ENCODE measurements around the gene PLEKHO1.
A peak's percentile ranks its signal among the peaks of the same experiment; 100 is the strongest.
"Not testable (repeated sequence)": the region's sequence is repeated elsewhere in the genome, so short reads cannot be mapped to it uniquely, and the experiment has no call there.

PLEKHO1 gene

GRCh38 chr1:150176593-150176992 lies 26.9 kb downstream of the PLEKHO1 start:
- DNase-seq: no peak

DNA sequence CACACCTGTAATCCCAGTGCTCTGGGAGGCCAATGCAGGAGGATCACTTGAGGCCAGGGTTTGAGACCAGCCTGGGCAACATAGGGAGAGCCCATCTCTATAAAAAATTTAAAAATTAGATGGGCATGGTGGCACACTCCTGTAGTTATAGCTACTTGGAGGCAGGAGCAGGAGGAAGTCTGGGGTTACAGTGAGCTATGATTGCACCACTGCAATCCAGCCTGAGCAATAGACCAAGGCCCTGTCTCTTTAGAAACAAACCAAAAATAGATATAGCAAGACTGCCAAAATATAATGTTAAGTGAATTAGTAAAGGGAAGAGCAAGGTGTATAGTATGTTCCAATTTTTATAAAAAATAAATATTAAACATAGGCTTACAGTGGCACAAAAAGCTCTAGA lies 28.8 kb downstream of the PLEKHO1 start:
- no peak for DNase-seq

- DNase-seq: no peak
Measured at GRCh38 chr1:150179867-150180266, 30.2 kb downstream of the PLEKHO1 start.

DNA sequence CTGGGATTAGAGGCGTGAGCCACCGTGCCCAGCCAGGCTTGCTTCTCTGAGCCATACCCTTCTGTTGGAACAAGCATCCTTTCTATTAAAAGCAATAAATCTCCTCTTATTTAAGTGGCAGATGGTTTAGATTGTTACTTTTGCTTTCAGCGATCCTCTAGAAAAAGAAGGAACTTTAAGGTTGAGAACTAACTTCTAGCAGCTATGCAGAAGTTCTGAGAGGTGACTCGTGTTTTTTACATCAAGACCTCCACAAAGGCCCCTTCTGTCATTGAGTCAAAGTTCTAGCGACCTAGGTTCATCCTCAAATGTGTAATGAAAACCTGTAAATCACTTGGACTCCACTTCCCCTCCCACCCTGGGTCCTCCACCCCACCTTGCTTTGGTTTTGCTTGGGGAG lies 30.8 kb downstream of the PLEKHO1 start:
- DNase-seq: peak; percentile 11

DNA sequence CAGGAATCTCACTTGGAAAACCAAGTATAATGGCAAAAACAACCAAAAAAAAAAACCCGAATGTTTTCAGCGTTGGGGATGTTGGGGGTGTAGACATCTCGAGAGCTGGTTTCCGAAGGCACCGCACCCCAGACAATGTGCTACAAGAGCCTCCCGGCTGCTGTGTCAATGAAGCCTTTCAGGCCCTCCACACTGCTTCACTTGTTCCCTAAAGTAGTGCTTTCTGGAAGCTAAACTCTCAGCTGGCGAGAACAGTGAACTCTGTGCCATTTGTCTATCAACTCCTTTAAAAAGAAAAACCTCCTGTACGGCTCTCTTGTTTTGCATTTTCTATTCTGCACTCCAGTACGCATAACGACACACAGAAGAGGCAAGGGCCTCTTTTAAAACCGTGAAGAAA lies 32.5 kb downstream of the PLEKHO1 start:
- no peak for DNase-seq

DNA sequence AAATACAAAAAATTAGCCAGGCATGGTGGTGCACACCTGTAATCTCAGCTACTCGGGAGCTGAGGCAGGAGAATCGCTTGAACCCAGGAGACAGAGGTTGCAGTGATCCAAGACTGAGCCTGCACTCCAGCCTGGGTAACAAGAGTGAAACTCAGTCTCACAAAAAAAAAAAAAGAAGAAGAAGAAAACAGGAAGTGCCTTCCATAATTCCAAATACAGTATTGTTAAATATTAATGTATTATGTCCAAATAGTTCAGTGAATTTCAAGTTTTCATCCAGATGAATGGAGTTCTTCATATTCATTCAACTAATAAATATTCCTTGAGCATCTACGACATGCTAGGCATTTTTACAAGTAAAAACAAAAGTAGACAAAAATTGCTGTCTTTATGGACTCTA lies 33.3 kb downstream of the PLEKHO1 start:
- DNase-seq: no peak

DNA sequence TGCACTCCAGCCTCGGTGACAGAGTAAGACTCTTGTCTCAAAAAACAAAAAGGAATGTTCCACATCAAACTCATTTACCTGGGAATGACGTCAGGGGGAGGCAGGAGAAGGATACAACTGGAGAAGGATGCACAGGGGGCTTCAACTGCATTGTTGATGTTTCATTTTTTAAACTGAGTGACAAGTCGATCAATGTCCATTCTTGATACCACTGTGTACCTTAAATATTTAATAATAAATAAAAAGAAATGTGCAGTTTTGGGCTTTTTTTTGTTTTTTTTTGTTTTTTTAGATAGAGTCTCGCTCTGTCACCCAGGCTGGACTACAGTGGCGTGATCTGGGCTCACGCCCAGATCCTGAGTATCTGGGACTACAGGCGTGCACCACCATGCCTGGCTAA lies 35.8 kb downstream of the PLEKHO1 start:
- no peak for DNase-seq

DNA sequence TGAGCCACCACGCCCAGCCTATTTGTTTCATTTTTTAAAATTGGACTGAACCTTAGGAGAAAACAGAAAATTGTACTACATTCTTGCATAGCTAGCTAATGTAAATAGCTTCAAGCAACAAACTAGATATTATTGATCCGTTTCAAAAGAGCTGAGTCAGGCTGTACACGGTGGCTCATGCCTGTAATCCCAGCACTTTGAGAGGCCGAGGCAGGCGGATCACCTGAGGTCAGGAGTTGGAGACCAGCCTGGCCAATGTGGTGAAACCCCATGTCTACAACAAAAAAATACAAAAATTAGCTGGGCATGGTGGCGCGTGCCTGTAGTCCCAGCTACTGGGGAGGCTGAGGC lies 36.7 kb downstream of the PLEKHO1 start:
- not testable (repeated sequence) for DNase-seq

GRCh38 chr1:150186789-150187559 lies 37.3 kb downstream of the PLEKHO1 start:
- DNase-seq: peak; percentile 46

- no peak for DNase-seq
Measured at GRCh38 chr1:150187560-150187931, 37.8 kb downstream of the PLEKHO1 start.

DNA sequence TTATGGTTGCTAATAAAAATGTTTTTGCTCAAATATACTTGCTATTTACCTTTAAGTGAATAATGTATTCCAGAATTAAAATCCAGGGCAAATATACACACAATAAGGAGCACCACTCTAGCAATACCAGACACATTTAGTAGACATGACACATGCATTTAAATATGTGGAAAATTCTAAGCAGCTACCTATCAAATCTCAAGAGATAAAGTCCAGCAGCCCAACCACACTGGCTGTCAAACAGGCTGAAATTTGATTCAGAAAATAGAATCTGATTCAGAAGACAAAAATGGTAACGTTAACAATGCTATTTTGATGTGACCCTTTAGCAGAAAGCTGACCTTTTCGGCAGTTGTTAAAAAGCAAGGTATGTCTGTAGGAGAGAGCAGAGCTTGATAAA lies 42.3 kb downstream of the PLEKHO1 start:
- DNase-seq: no peak

DNA sequence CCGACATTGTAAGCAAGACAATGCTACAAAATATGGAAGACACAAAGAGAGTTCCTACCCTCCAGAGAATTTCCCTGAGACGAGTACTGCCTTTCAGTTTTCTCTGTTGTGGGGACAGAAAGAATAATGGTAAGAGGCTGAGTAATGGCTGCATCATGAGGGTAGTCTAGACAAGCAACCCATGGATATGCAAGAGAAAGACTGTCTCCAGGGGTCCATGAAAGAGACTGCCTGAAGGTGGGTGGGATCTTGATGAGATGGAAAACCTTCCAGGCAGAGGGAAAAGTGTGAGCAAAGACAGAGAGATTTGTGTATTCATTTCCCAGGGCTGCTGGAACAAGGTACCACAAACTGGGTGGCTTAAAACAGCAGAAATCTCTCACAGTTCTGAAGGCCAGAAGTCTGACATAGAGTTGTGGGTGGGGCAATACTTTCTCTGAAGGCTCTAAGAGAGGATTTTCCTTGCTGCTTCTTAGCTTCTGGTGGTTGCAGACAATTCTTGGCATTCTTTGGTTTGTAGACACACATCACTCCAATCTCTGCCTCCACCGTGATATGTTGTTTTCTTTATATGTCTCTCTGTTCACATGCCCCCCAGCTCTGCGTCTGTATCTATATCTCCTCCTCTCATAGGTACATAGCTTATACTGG lies 44.8 kb downstream of the PLEKHO1 start:
- no peak for DNase-seq

DNA sequence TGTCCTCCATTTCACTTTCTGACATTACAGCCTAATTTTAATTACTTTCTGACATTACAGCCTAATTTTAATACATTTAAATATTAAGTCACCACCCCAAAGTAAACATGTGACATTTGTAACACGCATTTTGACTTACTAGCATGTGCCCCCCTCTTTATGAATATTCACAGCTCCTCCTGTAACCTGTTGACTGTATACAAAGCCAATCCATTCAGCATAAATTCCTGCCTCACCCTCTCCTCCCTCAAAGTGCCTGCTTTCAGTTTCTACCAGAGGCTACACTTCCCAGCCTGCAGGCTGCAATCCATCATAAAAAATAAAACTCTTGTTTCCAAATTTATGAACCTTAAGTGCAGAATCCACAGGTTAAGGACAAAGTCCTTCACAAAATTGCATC lies 46.7 kb downstream of the PLEKHO1 start:
- no peak for DNase-seq

GRCh38 chr1:150207281-150207971 lies 57.7 kb downstream of the PLEKHO1 start:
- no peak for DNase-seq

DNA sequence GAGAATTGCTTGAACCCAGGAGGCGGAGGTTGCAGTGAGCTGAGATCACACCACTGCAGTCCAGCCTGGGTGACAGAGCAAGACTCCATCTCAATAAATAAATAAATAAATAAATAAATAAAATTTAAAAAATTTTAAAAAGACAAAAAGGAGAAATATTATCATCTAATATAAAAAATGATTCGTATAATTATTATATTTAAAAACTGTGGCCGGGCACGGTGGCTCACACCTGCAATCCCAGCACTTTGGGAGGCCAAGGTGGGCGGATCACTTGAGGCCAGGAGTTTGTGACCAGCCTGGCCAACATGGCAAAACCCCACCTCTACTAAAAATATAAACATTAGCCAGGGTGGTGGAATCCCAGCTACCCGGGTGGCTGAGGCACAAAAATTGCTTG lies 58.7 kb downstream of the PLEKHO1 start:
- DNase-seq: not testable (repeated sequence)
